Mesendoderm (in vitro differentiated cells): Measurements from ENCODE around the gene NOL12.

Experiments used
- DNase-seq: peaks from one replicate; pipeline ENCODE4 v3.0.0; 2013
- H2AK5ac ChIP-seq: 2 replicates; pipeline ENCODE4 v1.6.1; 2013; ENCODE audit warnings: low read length, inconsistent platforms
- H2BK120ac ChIP-seq: 2 replicates; pipeline ENCODE4 v1.6.1; 2013; ENCODE audit warnings: low read depth, mild to moderate bottlenecking, low read length, moderate library complexity, mixed read lengths
- H2BK15ac ChIP-seq: replicated peaks from 2 replicates; pipeline ENCODE4 v1.6.1; 2013; ENCODE audit warnings: low read depth, mild to moderate bottlenecking, moderate library complexity
- H2BK5ac ChIP-seq: 2 replicates; pipeline ENCODE4 v1.6.1; 2013; ENCODE audit warnings: low read length, inconsistent platforms
- H3K18ac ChIP-seq: 2 replicates; pipeline ENCODE4 v1.6.1; 2013; ENCODE audit warnings: mild to moderate bottlenecking, low read length, mixed read lengths
- H3K23ac ChIP-seq: one replicate; pipeline ENCODE4 v1.6.1; 2013; ENCODE audit warnings: low read length
- H3K27ac ChIP-seq: 2 replicates; pipeline ENCODE4 v1.5.1; 2013; ENCODE audit warnings: low read depth, mild to moderate bottlenecking, inconsistent platforms, low read length, moderate library complexity
- H3K27me3 ChIP-seq: 2 replicates; pipeline ENCODE4 v1.6.1; 2013; ENCODE audit warnings: low read length, control low read depth, mild to moderate bottlenecking, inconsistent platforms; ENCODE audit not compliant: insufficient read depth, poor library complexity
- H3K36me3 ChIP-seq: 2 replicates; pipeline ENCODE4 v1.6.1; 2013; ENCODE audit warnings: low read length, inconsistent platforms; ENCODE audit not compliant: control insufficient read depth, insufficient read depth
- H3K4ac ChIP-seq: one replicate; pipeline ENCODE4 v1.6.1; 2013; ENCODE audit warnings: low read depth, mild to moderate bottlenecking, low read length, moderate library complexity
- H3K4me1 ChIP-seq: 2 replicates; pipeline ENCODE4 v1.6.1; 2013; ENCODE audit warnings: low read depth, low read length, inconsistent platforms; ENCODE audit not compliant: control insufficient read depth
- H3K4me2 ChIP-seq: 2 replicates; pipeline ENCODE4 v1.6.1; 2013; ENCODE audit warnings: low read length
- H3K4me3 ChIP-seq: 2 replicates; pipeline ENCODE4 v1.5.1; 2013; ENCODE audit warnings: mild to moderate bottlenecking, low read length
- H3K56ac ChIP-seq: one replicate; pipeline ENCODE4 v1.6.1; 2013; ENCODE audit warnings: low read length
- H3K79me1 ChIP-seq: 2 replicates; pipeline ENCODE4 v1.6.1; 2013; ENCODE audit warnings: low read length, inconsistent platforms
- H3K79me2 ChIP-seq: 2 replicates; pipeline ENCODE4 v1.6.1; 2013; ENCODE audit warnings: mild to moderate bottlenecking, low read length; ENCODE audit not compliant: control insufficient read depth, insufficient read depth
- H3K9ac ChIP-seq: 2 replicates; pipeline ENCODE4 v1.6.1; 2013; ENCODE audit warnings: low read length, inconsistent platforms
- H4K5ac ChIP-seq: one replicate; pipeline ENCODE4 v1.6.1; 2013; ENCODE audit warnings: low read length
- H4K8ac ChIP-seq: one replicate; pipeline ENCODE4 v1.6.1; 2013; ENCODE audit warnings: low read depth, mild to moderate bottlenecking, control low read depth, low read length, moderate library complexity
- WGBS: extraction: QIAGEN DNeasy Blood & Tissue Kit; methylation state at CpG from one replicate; pipeline ENCODE4 v1.1.7; 2013; ENCODE audit warnings: low lambda C conversion rate, missing lambda C conversion rate; ENCODE audit not compliant: insufficient coverage; ENCODE audit errors: extremely low coverage; 5-methylcytosine and 5-hydroxymethylcytosine counted together

Gene NOL12

DNA sequence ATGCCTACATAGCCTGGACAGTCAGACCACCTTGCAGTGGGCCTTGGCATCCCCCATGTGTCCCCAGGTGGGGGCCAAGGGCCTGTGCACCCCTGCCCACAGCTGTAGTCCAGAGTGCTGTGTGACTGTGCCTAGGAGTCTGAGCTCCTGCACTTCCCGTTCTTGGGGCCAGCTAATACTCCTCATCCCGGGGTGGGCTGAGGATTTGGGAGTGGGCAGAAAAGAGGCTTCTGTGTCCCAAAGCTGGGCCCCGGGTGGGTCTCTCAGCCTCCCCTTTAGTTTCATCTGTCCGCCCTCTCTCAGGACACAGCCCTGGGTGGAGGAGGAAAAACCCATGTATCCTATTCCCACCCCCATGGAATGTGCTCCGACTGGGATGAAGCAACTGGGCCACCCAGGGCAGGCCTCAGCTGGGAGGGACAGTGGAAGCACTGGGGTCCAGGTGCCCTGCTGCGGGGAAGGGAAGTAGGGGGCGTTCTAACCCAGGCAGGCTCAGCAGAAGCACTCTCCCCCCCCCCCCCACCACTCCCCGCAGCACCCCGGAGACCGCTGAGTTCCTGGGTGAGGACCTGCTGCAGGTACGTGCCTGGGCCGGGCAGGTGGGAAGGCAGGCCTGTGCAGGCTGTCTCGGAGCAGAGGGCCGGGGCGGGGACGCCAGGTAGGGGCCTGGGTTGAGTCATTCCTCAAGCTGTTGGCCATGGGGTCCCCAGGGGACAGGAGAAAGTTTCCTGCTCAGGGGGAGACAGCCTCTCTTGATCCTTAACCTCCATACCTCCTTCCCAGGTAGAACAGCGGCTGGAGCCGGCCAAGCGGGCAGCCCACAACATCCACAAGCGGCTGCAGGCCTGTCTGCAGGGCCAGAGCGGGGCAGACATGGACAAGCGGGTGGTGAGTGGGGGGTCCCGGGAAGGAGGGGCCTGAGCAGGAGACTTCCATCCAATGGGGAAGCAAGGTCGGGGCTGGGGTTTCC is 45.3 kb upstream of the NOL12 start:
- H2BK5ac ChIP-seq: no peak overlapping the region
- H4K8ac ChIP-seq: no peak overlapping the region
- no peak overlapping the region for H2BK15ac ChIP-seq
- H3K4ac ChIP-seq: no peak overlapping the region
- DNase-seq: no peak
- no peak overlapping the region for H2BK120ac ChIP-seq
- peak overlapping the region; percentile 7 for H3K4me2 ChIP-seq
- no peak overlapping the region for H2AK5ac ChIP-seq
- H3K79me1 ChIP-seq: no peaks in the 10 kb centered on the region
- peak overlapping the region; percentile 31 for H3K9ac ChIP-seq
- peaks cover 3% of the 10 kb centered on the region for H3K4me1 ChIP-seq
- peak overlapping the region; percentile 96 for H3K18ac ChIP-seq
- no CpG with 5 or more reads among the region's 24 CpGs for WGBS
- H3K36me3 ChIP-seq: peaks cover 5% of the 10 kb centered on the region
- no peak overlapping the region for H3K27ac ChIP-seq
- H3K23ac ChIP-seq: no peak overlapping the region
- no peak overlapping the region for H3K4me3 ChIP-seq
- no peaks in the 10 kb centered on the region for H3K27me3 ChIP-seq
- peak overlapping the region; percentile 45 for H3K56ac ChIP-seq
- no peaks in the 10 kb centered on the region for H3K79me2 ChIP-seq
- H4K5ac ChIP-seq: no peak overlapping the region

DNA sequence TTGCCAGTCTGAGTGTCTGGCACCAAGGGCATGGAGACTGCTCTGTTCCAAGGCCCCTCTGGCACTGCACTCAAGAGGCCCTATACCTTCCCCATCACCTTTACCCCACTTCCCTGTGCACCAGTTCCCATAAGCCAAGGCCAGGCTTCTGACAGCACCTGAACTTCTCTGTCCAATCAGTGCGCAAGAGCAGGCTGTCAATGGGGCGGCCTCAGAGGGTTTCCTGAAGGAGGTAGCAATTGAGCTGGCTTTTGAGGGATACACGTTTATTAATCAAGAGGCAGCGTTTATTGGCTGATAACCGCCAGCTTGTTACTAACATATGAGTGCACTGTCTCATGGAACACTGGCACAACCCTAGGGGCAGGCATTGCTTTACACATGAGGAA is 44.6 kb upstream of the NOL12 start:
- H3K4me1 ChIP-seq: peaks cover 3% of the 10 kb centered on the region
- H2AK5ac ChIP-seq: no peak overlapping the region
- no peaks in the 10 kb centered on the region for H3K79me2 ChIP-seq
- no peak overlapping the region for H3K27ac ChIP-seq
- no CpG with 5 or more reads among the region's 5 CpGs for WGBS
- no peak overlapping the region for H2BK15ac ChIP-seq
- H3K4me3 ChIP-seq: no peak overlapping the region
- no peak overlapping the region for H3K9ac ChIP-seq
- no peak overlapping the region for H2BK5ac ChIP-seq
- no peak overlapping the region for H4K5ac ChIP-seq
- H3K36me3 ChIP-seq: peaks cover 5% of the 10 kb centered on the region
- H3K4me2 ChIP-seq: no peak overlapping the region
- H3K56ac ChIP-seq: no peak overlapping the region
- no peak for DNase-seq
- H4K8ac ChIP-seq: no peak overlapping the region
- no peak overlapping the region for H3K18ac ChIP-seq
- no peaks in the 10 kb centered on the region for H3K27me3 ChIP-seq
- H3K23ac ChIP-seq: no peak overlapping the region
- no peak overlapping the region for H3K4ac ChIP-seq
- no peaks in the 10 kb centered on the region for H3K79me1 ChIP-seq
- H2BK120ac ChIP-seq: no peak overlapping the region

DNA sequence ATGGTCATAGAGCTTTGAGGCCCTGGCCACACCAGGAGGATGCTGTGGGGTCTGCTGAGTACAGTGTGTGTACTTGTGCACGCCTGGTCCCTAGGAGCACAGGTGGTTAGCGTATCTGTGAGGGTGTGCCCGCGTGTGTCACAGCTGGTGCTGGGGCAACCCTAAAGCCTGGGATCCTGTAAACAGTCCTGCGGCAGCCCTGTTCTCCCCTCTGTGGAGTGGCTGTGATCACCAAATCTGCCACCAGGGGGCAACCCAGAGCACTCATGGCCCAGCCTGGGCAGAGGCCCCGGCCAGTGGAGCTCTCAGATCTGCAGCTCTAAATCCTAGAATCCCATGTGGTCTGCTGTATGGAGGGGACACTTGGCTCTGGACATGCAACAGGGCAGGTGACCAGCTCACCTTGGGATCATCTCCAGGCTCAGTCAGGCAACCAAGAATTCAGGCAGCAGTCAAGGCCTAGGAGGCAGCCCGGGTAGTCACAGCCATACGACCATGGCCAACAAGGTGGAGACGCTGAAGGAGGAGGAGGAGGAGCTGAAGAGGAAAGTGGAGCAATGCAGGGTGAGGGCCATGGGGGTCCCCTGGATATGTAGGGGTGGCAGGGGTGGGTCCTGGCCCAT is 42.8 kb upstream of the NOL12 start:
- Histone ChIP-seq H3K27me3 (no peaks in the 10 kb centered on the region), H3K36me3 (peaks cover 6% of the 10 kb centered on the region), H3K56ac (no peak overlapping the region), H3K4me3 (no peak overlapping the region), H3K23ac (no peak overlapping the region), H3K27ac (no peak overlapping the region), H2BK15ac (no peak overlapping the region), H3K4me2 (no peak overlapping the region), H2AK5ac (no peak overlapping the region), H3K4ac (no peak overlapping the region), H3K79me1 (no peaks in the 10 kb centered on the region), H4K8ac (no peak overlapping the region), H3K18ac (no peak overlapping the region), H2BK5ac (no peak overlapping the region), H2BK120ac (no peak overlapping the region), H3K79me2 (no peaks in the 10 kb centered on the region), H3K4me1 (peaks cover 3% of the 10 kb centered on the region), H4K5ac (no peak overlapping the region), H3K9ac (no peak overlapping the region)
- WGBS: no CpG with 5 or more reads among the region's 9 CpGs
- DNase-seq: peak; percentile 76

DNA sequence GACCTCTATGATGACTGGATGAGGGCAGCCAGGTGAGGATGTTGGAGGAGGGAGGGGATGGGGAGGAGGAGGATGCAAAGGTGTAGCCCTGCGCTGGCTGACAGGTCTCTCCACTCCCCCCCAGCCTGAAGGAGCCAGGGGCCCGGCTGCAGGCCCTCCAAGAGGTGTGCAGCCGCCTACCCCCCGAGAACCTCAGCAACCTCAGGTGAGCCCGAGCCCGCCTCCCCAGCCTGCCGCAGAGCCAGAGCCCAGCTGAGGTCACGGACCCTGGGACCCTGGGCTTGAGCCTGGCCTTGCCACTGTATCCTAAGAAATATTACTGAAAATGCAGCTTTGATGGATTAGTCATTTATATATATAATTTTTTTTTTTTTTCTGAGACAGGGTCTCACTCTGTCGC is 38.8 kb upstream of the NOL12 start:
- Histone ChIP-seq H3K56ac (no peak overlapping the region), H3K79me1 (no peaks in the 10 kb centered on the region), H4K5ac (no peak overlapping the region), H3K27me3 (no peaks in the 10 kb centered on the region), H2BK120ac (no peak overlapping the region), H3K4ac (no peak overlapping the region), H3K79me2 (no peaks in the 10 kb centered on the region), H3K4me3 (no peak overlapping the region), H3K4me1 (no peaks in the 10 kb centered on the region), H3K18ac (no peak overlapping the region), H3K9ac (no peak overlapping the region), H2BK5ac (no peak overlapping the region), H2AK5ac (no peak overlapping the region), H3K27ac (no peak overlapping the region), H2BK15ac (no peak overlapping the region), H3K36me3 (peaks cover 11% of the 10 kb centered on the region), H4K8ac (no peak overlapping the region), H3K4me2 (no peak overlapping the region), H3K23ac (no peak overlapping the region)
- DNase-seq: no peak
- no CpG with 5 or more reads among the region's 9 CpGs for WGBS

DNA sequence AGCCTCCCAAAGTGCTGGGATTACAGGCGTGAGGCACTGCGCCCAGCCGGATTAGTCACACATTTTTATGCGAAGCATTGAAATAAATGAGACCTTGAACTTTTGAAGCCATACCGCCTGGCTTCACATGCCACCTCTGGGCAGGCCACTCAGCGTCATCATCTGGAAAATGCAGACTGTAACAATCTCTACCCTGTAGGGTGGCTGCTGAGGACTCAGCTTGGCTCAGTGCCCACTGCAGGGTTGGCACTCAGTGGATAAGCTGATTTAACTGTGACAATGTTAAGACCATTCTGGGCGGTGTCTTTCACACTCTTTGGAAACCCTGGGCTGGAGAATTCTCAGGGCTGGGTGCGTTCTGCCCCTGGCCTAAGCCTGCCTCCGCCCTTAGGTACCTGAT is 38.2 kb upstream of the NOL12 start:
- Histone ChIP-seq H4K8ac (no peak overlapping the region), H3K23ac (no peak overlapping the region), H3K18ac (no peak overlapping the region), H3K79me1 (no peaks in the 10 kb centered on the region), H3K36me3 (peaks cover 11% of the 10 kb centered on the region), H3K56ac (no peak overlapping the region), H3K4me1 (no peaks in the 10 kb centered on the region), H2BK5ac (no peak overlapping the region), H3K27me3 (no peaks in the 10 kb centered on the region), H2BK120ac (no peak overlapping the region), H4K5ac (no peak overlapping the region), H3K4me2 (no peak overlapping the region), H3K79me2 (no peaks in the 10 kb centered on the region), H3K4me3 (no peak overlapping the region), H3K27ac (no peak overlapping the region), H3K4ac (no peak overlapping the region), H3K9ac (no peak overlapping the region), H2BK15ac (no peak overlapping the region), H2AK5ac (no peak overlapping the region)
- no peak for DNase-seq
- WGBS: no CpG with 5 or more reads among the region's 9 CpGs
